Retina (tissue), 1 donor: ENCODE data around the gene C1QTNF5.

Experiments
- DNase-seq: peaks from one replicate; pipeline ENCODE4 v3.0.0-alpha.2; 2016

Gene C1QTNF5

GRCh38 chr11:119357074-119357473 lies 16.4 kb upstream of the C1QTNF5 start:
- no peak for DNase-seq

GRCh38 chr11:119356349-119357031 lies 15.8 kb upstream of the C1QTNF5 start:
- DNase-seq: peak; percentile 93

GRCh38 chr11:119355091-119355843 lies 14.6 kb upstream of the C1QTNF5 start:
- DNase-seq: no peak

- peak; percentile 66 for DNase-seq
Observed at GRCh38 chr11:119352857-119353260, 12.2 kb upstream of the C1QTNF5 start.

- no peak for DNase-seq
Observed at GRCh38 chr11:119351232-119351631, 10.5 kb upstream of the C1QTNF5 start.

GRCh38 chr11:119350302-119350701 lies 9.6 kb upstream of the C1QTNF5 start:
- DNase-seq: no peak

- DNase-seq: no peak
Observed at GRCh38 chr11:119347940-119348605, 7.4 kb upstream of the C1QTNF5 start.

- DNase-seq: no peak
Observed at GRCh38 chr11:119347242-119347641, 6.6 kb upstream of the C1QTNF5 start.

GRCh38 chr11:119346605-119347004 lies 5.9 kb upstream of the C1QTNF5 start, which contains the start of gene MFRP:
Gene MFRP (minus strand): TSS chr11:119346705. CDS start chr11:119346513, 192 bp downstream.
- DNase-seq: no peak

- no peak for DNase-seq
Observed at GRCh38 chr11:119345685-119346084, 5.0 kb upstream of the C1QTNF5 start.

GRCh38 chr11:119344291-119345010 lies 3.8 kb upstream of the C1QTNF5 start:
- DNase-seq: no peak

GRCh38 chr11:119343726-119344125 lies 3.0 kb upstream of the C1QTNF5 start:
- no peak for DNase-seq

- no peak for DNase-seq
Observed at GRCh38 chr11:119342362-119343130, 1.9 kb upstream of the C1QTNF5 start.

- DNase-seq: no peak
Observed at GRCh38 chr11:119342023-119342300, 1.3 kb upstream of the C1QTNF5 start.

- DNase-seq: no peak
Observed at GRCh38 chr11:119341222-119342022, 739 bp upstream of the C1QTNF5 start.

GRCh38 chr11:119339589-119340334 lies 921 bp downstream of the C1QTNF5 start:
- peak; percentile 79 for DNase-seq

GRCh38 chr11:119338965-119339588 lies 1.6 kb downstream of the C1QTNF5 start:
- DNase-seq: no peak

- peak; percentile 87 for DNase-seq
Observed at GRCh38 chr11:119338318-119338890, 2.3 kb downstream of the C1QTNF5 start.

GRCh38 chr11:119337581-119338317 lies 2.9 kb downstream of the C1QTNF5 start:
- no peak for DNase-seq
